NT2/D1 (cell line): Measurements from ENCODE around the gene DCPS.

ENCODE experiments used
- DNase-seq: peaks from one replicate; pipeline ENCODE4 v3.0.0-alpha.2; 2011; ENCODE audit warnings: low read depth, low spot score
- H3K27me3 ChIP-seq: 2 replicates; pipeline ENCODE4 v1.6.0; 2011; ENCODE audit warnings: mild to moderate bottlenecking; ENCODE audit not compliant: insufficient read length, insufficient read depth
- H3K36me3 ChIP-seq: 2 replicates; pipeline ENCODE4 v1.6.1; 2011; ENCODE audit warnings: mild to moderate bottlenecking, low read length, mixed read lengths; ENCODE audit not compliant: insufficient read depth, insufficient read length
- H3K4me1 ChIP-seq: 2 replicates; pipeline ENCODE4 v1.5.1; 2011; ENCODE audit not compliant: insufficient read depth, insufficient read length
- H3K4me3 ChIP-seq: 2 replicates; pipeline ENCODE4 v1.5.1; 2011; ENCODE audit warnings: low read depth; ENCODE audit not compliant: insufficient read length
- H3K9ac ChIP-seq: 2 replicates; pipeline ENCODE4 v1.6.0; 2011; ENCODE audit warnings: low read depth; ENCODE audit not compliant: insufficient read length
- H3K9me3 ChIP-seq: 2 replicates; pipeline ENCODE4 v1.5.1; 2011; ENCODE audit warnings: mild to moderate bottlenecking, low read length; ENCODE audit not compliant: insufficient read depth
- SUZ12 ChIP-seq: IDR thresholded peaks from 2 replicates; pipeline ENCODE4 v1.6.1; 2011; ENCODE audit not compliant: insufficient read length, insufficient read depth; ENCODE audit errors: extremely low read depth
- YY1 ChIP-seq: IDR thresholded peaks from 2 replicates; pipeline ENCODE4 v1.6.1; 2011; ENCODE audit not compliant: insufficient read length, insufficient read depth
- ZNF274 ChIP-seq: IDR thresholded peaks from 2 replicates; pipeline ENCODE4 v1.6.1; 2011; ENCODE audit warnings: mild to moderate bottlenecking, low read depth, low read length

The DCPS gene

DNA sequence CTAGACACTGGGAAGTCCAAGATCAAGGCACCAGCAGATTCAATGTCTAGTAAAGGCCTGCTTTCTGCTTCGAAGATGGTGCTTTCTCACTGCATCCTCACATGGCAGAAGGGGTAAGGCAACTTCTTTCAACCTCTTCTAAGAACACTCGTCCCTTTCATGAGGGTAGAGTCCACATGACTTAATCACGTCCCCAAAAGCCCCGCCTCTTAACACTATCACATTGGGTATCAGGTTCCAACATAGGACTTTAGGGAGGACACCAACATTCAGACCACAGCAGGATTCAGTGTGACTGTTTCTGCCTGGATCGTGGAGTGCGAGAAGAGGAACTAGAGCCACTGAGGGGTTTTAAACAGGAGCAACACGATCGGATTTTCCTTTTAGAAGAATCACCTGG is 24.7 kb upstream of the DCPS start:
- Histone ChIP-seq H3K4me1 (peaks cover 6% of the 10 kb centered on the region), H3K4me3 (no peak overlapping the region), H3K27me3 (peaks cover 22% of the 10 kb centered on the region), H3K9me3 (no peaks in the 10 kb centered on the region), H3K9ac (no peak overlapping the region), H3K36me3 (peaks cover 41% of the 10 kb centered on the region)
- DNase-seq, result no peak
- TF ChIP-seq YY1, result no peak
- no peak for TF ChIP-seq ZNF274
- no peak for TF ChIP-seq SUZ12

DNA sequence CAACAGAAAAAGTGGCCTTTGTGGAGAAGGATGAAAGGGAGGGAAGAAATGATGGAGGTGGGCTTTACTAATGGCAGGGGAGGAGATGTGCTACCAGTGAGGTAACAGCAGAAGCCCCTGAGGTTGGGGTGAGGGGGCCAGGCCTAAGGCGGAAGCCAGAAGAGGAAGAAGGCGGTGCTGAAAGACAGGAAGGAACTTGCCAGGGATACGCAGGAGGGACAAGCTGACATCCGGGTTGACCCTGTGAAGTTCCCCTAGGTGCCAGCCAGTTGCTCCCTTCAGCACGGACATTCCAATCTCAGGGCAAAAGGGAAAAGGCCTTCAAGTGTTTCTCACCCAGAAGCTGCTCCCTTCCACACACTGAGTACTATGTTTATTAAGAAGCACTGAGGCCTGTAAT is 23.3 kb upstream of the DCPS start:
- Histone ChIP-seq H3K36me3 (peaks cover 28% of the 10 kb centered on the region), H3K9me3 (no peaks in the 10 kb centered on the region), H3K9ac (no peak overlapping the region), H3K27me3 (peaks cover 22% of the 10 kb centered on the region), H3K4me3 (no peak overlapping the region), H3K4me1 (peaks cover 6% of the 10 kb centered on the region)
- no peak for TF ChIP-seq SUZ12
- no peak for TF ChIP-seq ZNF274
- TF ChIP-seq YY1, result no peak
- no peak for DNase-seq

DNA sequence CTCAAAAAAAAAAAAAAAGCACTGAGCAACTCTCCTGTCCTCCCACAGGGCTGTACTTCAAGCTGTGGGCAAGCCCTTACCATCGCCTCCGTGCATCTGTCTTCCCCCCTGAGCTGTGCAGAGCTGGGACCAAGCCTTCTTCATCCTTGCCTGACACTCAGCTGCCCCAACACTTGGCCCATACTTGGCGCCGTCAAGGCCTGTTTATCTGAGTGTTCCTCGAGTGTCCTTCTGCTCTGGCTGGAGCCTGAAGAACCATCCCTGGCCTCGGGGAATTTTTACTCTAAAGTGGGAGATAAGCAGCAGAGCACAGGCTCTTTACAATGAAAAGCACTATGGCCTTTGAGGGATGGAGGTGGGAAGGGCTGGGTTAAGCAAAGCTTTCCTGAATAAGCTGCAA is 22.6 kb upstream of the DCPS start:
- H3K4me1 ChIP-seq, result peaks cover 6% of the 10 kb centered on the region
- DNase-seq, result no peak
- TF ChIP-seq ZNF274, result no peak
- no peak for TF ChIP-seq SUZ12
- TF ChIP-seq YY1, result no peak

DNA sequence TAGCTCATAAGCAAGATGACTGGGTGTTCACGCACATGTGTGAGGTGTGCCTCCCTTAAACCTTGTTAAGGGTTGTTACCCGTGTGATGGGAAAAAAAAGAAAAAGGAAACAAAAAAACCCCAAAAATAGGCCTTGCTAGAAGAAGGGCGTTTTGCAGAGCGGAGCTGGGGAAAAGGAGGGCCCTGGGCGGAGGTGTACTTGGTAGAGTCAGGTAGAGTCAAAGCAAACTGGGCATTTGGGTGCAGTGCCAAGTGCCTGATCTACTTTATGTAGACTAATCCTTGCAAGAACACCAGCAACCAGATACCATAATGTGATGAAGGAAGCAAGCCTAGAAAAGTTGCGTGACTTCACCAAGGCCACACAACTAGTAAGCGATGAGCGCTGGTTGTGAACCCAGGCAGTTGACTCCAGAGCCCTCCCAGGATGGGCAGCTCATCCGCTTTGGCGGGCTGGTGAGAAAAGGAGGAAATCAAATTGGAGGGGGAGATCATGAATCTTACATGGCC is 22.1 kb upstream of the DCPS start:
- Histone ChIP-seq H3K9me3 (no peaks in the 10 kb centered on the region), H3K9ac (peak overlapping the region; percentile 21), H3K4me1 (peaks cover 6% of the 10 kb centered on the region), H3K27me3 (peaks cover 22% of the 10 kb centered on the region), H3K36me3 (peaks cover 19% of the 10 kb centered on the region), H3K4me3 (peak overlapping the region; percentile 60)
- TF ChIP-seq ZNF274 (no peak), YY1 (no peak), SUZ12 (no peak)
- DNase-seq, result no peak

More for the DNA sequence above, 22.6 kb upstream of the DCPS start:
- H3K36me3 ChIP-seq, result peaks cover 22% of the 10 kb centered on the region
- H3K4me3 ChIP-seq, result no peak overlapping the region
- no peak overlapping the region for H3K9ac ChIP-seq
- H3K9me3 ChIP-seq, result no peaks in the 10 kb centered on the region
- H3K27me3 ChIP-seq, result peaks cover 22% of the 10 kb centered on the region

DNA sequence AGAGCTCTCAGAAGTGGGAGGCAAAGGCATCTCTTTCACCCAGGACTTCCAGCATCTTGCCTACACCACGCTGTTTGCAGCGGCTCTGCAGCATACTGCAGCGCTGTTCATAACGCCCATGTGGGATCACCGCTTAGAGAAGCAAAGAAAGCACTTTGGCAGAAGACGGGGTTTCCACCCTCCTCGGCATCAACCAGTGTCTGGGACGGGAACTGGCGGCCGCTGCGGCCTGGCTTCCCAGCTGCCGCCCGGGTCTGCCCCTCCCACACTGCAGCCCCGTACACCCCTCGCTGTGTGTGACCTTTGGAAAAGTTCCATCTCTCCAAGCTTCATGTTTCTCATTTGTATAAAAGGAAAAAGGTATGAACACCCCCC is 21.5 kb upstream of the DCPS start:
- Histone ChIP-seq H3K9me3 (no peaks in the 10 kb centered on the region), H3K9ac (peak overlapping the region; percentile 83), H3K4me1 (peaks cover 6% of the 10 kb centered on the region), H3K36me3 (peaks cover 14% of the 10 kb centered on the region), H3K27me3 (peaks cover 22% of the 10 kb centered on the region), H3K4me3 (peak overlapping the region; percentile 60)
- TF ChIP-seq YY1 (no peak), SUZ12 (no peak), ZNF274 (no peak)
- DNase-seq, result no peak

DNA sequence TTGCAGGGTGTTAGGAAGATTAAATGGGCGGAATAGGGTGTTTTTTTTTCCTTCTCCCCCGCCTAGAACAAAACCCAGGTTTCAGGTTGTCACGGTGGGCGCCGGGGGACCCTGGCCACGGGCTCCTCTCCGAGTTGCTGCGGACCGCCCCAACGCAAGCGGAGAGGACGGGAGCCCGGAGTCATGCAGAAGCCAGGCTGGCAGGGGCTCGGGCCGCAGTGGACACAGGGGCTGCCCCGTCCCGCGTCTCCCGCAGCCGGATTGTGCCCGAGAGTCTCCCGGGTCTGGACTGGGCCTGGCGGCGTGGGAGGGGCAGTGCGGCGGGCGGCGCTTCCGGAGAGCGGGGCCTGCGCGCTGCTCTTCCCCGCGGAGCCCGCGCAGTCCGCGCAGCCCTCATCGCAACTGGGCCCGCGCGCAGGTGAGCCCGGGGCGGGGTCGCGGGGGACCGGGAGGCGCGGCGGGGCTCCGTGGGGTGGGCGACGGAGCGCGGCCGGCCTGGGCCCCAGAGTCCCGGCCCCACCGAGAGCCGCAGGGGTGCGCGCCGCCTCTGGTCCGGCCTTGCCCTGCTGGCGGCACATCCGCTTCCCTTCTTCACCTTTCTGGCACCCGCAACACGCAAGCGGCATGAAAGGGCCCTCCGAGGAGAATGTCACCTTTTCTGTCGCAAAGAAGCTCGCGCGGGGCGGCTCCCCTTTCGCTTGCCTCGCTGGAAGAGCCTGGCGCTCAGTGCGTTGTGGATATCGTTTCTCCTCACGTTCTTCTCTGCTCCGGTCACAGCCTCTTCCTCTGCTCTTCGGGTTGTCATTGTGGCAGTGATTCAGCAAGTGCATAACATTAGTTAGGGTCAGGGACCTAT is 20.9 kb upstream of the DCPS start, which contains the start of gene TIRAP:
TSS of gene TIRAP (plus strand) at position 358 of the 856 bp plus-strand sequence. CDS start 7,802 bp downstream, outside the sequence.
- Histone ChIP-seq H3K9ac (peak within 1 kb of the TSS; percentile 83), H3K4me1 (peaks cover 6% of the 10 kb centered on the region), H3K27me3 (peaks cover 22% of the 10 kb centered on the region), H3K4me3 (peak within 1 kb of the TSS; percentile 60), H3K9me3 (no peaks in the 10 kb centered on the region), H3K36me3 (peaks cover 8% of the 10 kb centered on the region)
- no peak for TF ChIP-seq SUZ12
- no peak for TF ChIP-seq YY1
- TF ChIP-seq ZNF274, result no peak
- DNase-seq, result no peak

DNA sequence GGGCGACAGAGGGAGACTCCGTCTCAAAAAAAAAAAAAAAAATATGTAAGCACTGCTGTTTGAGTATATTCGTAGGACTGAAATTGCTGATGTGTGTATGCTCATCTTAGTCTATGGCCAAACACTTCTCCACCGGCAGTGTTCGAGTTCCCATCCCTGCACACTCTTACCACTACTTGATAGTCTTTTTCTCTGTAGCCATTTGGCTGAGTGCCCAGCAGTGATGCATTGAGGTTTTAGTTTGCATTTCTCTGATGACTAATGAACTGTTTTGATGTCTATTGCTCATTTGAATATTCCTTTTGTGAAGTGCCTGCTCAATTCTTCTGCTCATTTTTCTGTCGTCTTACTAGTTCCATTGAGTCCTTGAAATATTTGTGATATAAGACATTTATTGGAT is 19.0 kb upstream of the DCPS start:
- Histone ChIP-seq H3K4me1 (peaks cover 6% of the 10 kb centered on the region), H3K4me3 (no peak overlapping the region), H3K9ac (no peak overlapping the region), H3K36me3 (no peaks in the 10 kb centered on the region), H3K27me3 (peaks cover 22% of the 10 kb centered on the region), H3K9me3 (no peaks in the 10 kb centered on the region)
- no peak for DNase-seq
- TF ChIP-seq ZNF274 (no peak), SUZ12 (no peak), YY1 (no peak)

DNA sequence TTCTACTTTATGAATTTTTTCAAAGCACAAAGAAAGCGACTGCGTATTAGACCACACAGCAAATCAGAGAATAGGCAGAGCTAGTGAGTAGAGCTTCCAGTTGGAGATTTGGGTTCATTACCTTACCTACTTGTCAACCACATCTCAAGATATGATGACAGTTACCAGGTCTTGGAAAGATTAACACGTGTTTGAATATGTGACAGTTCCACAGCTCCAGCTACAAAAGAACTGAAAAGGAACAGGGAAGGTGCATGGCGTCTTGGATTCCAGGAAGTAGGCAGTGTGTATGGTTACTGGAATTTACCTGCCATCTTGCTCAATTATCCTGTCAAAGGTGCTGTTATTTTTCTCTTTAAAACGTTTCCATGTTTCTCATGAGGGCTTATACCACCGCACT is 15.6 kb upstream of the DCPS start:
- H3K4me1 ChIP-seq, result peaks cover 4% of the 10 kb centered on the region
- TF ChIP-seq ZNF274 (no peak), SUZ12 (no peak), YY1 (no peak)
- no peaks in the 10 kb centered on the region for H3K9me3 ChIP-seq
- H3K27me3 ChIP-seq, result peaks cover 7% of the 10 kb centered on the region
- no peak for DNase-seq
- no peak overlapping the region for H3K4me3 ChIP-seq
- no peak overlapping the region for H3K9ac ChIP-seq
- H3K36me3 ChIP-seq, result peaks cover 15% of the 10 kb centered on the region
